Measurements from ENCODE around the gene UXT. TPM values are rescaled to one million over a fixed set of nuclear protein-coding genes. Genes with fewer than 3 reads are reported as not detected.
A peak's percentile ranks its signal among the peaks of the same experiment; 100 is the strongest.

The UXT gene
- polyA plus RNA-seq, 3 donors = 134 to 213 (median 174) TPM

GRCh38 chrX:47638816-47639215, 20.2 kb downstream of the UXT start:
- H3K4me1 Mint-ChIP-seq = peaks cover 26% of the 10 kb centered on the region
- H3K4me2 ChIP-seq (replicated peaks; ENCODE audit: extremely low read depth, low read length, poor library complexity, severe bottlenecking) = no peak overlapping the region
- no peak for DNase-seq
- H3K27ac Mint-ChIP-seq = no peak overlapping the region
- peaks cover 0 to 3% (median 2%) of the 10 kb centered on the region in 3 donors for H3K27me3 Mint-ChIP-seq (ENCODE audit: low read depth in 3 of 3)
- H3K79me2 ChIP-seq (ENCODE audit: insufficient read depth, low read length) = peaks cover 11% of the 10 kb centered on the region
- H3K4me1 ChIP-seq (ENCODE audit: control insufficient read depth in 1 of 2, insufficient read depth in 2 of 2, low read length in 2 of 2) = peaks cover 43 to 46% of the 10 kb centered on the region in 2 donors
- H2AFZ ChIP-seq (ENCODE audit: insufficient read depth, low read depth, low read length, poor library complexity, severe bottlenecking) = no peak overlapping the region
- H3K36me3 Mint-ChIP-seq = peaks cover 37 to 38% of the 10 kb centered on the region in 2 donors
- TF ChIP-seq CTCF (IDR thresholded peaks at IDR 0.05) = no peak
- no peaks in the 10 kb centered on the region for H3K27me3 ChIP-seq (ENCODE audit: control insufficient read depth in 2 of 2, insufficient read depth in 2 of 2, low read length in 2 of 2)
- H3K4me3 Mint-ChIP-seq = no peak overlapping the region
- H3K36me3 ChIP-seq (replicated peaks in 1 of 2; ENCODE audit: control insufficient read depth in 1 of 2, insufficient read depth in 2 of 2, low read length in 2 of 2) = peaks cover 30 to 39% of the 10 kb centered on the region in 2 donors
- no peak overlapping the region for H3K4me3 ChIP-seq (replicated peaks in 1 of 3; ENCODE audit: low read depth in 2 of 3, low read length in 3 of 3)
- WGBS (ENCODE audit: insufficient coverage) = 88% methylated on average over 8 of the region's 14 CpGs
- no peak overlapping the region for H3K9ac ChIP-seq (ENCODE audit: insufficient read depth, low read length, poor library complexity, severe bottlenecking)
- intact Hi-C loops (cut with micrococcal nuclease) = loop anchor here in 1 of 2 donors (5.0 kb wide), 1 partner anchor 77 kb away; the partner anchor contains the start of gene ARAF
- no peak overlapping the region for H3K27ac ChIP-seq (ENCODE audit: low read depth in 1 of 2, low read length in 2 of 2)
- H4K20me1 ChIP-seq (ENCODE audit: insufficient read depth, low read length) = no peaks in the 10 kb centered on the region
- H3K9me3 ChIP-seq (replicated peaks in 1 of 2; ENCODE audit: control insufficient read depth in 1 of 2, insufficient read depth in 1 of 2, low read length in 2 of 2) = no peaks in the 10 kb centered on the region
- peaks cover 6 to 29% (median 11%) of the 10 kb centered on the region in 7 donors for H3K9me3 Mint-ChIP-seq

DNA sequence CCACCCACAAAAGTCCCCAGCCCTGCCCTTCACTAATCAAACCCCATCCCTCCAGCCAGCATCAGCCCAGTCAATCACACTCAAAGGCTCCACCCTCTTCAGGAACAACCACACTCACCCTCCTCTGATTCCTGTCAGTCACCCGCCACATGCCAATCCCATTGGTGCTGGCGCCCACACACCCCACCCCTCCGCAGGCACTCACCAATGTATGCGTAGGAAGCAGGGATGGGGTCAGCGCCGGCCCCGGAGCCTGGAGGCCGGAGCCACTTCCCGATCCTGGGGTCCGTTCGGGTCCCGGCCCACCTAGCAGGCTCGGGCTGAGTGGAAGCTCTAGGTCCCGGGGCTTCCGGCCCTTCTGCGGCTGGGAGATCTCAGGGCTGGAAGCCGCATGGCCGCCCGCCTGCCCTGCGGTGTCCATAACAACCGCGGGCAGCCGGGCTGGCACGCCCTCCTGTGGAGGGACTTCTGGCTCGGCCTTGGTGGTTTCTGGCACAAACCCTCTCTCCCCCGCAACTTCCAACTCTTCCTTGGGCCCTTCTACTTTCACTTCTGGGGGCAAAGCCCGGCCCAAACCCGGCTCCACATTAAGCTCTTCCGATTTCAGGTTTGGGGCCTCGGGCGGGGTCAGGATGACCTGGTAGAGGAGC, 21.3 kb downstream of the UXT start:
- H3K9me3 Mint-ChIP-seq = peaks cover 6 to 29% (median 11%) of the 10 kb centered on the region in 7 donors
- Histone ChIP-seq H3K9me3 (replicated peaks in 1 of 2; ENCODE audit: control insufficient read depth in 1 of 2, insufficient read depth in 1 of 2, low read length in 2 of 2) (no peaks in the 10 kb centered on the region), H3K4me3 (replicated peaks in 1 of 3; ENCODE audit: low read depth in 2 of 3, low read length in 3 of 3) (peak overlapping the region; percentile 18 to 73 (median 61)), H3K4me2 (replicated peaks; ENCODE audit: extremely low read depth, low read length, poor library complexity, severe bottlenecking) (peak overlapping the region; percentile 63), H3K36me3 (replicated peaks in 1 of 2; ENCODE audit: control insufficient read depth in 1 of 2, insufficient read depth in 2 of 2, low read length in 2 of 2) (peaks cover 30 to 39% of the 10 kb centered on the region in 2 donors), H3K27ac (ENCODE audit: low read depth in 1 of 2, low read length in 2 of 2) (peak overlapping the region; percentile 53 to 75), H3K9ac (ENCODE audit: insufficient read depth, low read length, poor library complexity, severe bottlenecking) (peak overlapping the region; percentile 52), H3K4me1 (ENCODE audit: control insufficient read depth in 1 of 2, insufficient read depth in 2 of 2, low read length in 2 of 2) (peaks cover 53 to 54% of the 10 kb centered on the region in 2 donors), H3K79me2 (ENCODE audit: insufficient read depth, low read length) (peaks cover 11% of the 10 kb centered on the region), H4K20me1 (ENCODE audit: insufficient read depth, low read length) (no peaks in the 10 kb centered on the region), H3K27me3 (ENCODE audit: control insufficient read depth in 2 of 2, insufficient read depth in 2 of 2, low read length in 2 of 2) (no peaks in the 10 kb centered on the region), H2AFZ (ENCODE audit: insufficient read depth, low read depth, low read length, poor library complexity, severe bottlenecking) (peak overlapping the region; percentile 52)
- peak overlapping the region; percentile 74 to 83 for H3K4me3 Mint-ChIP-seq
- intact Hi-C loops (cut with micrococcal nuclease) = loop anchor here in 1 of 2 donors (5.0 kb wide), 1 partner anchor 75 kb away; the partner anchor contains the start of gene ARAF
- 13% methylated on average over 13 of the region's 31 CpGs for WGBS (ENCODE audit: insufficient coverage)
- peak; percentile 49 for TF ChIP-seq CTCF (IDR thresholded peaks at IDR 0.05)
- H3K36me3 Mint-ChIP-seq = peaks cover 37 to 38% of the 10 kb centered on the region in 2 donors
- peak; percentile 74 to 80 (median 75) for DNase-seq
- peaks cover 23% of the 10 kb centered on the region for H3K4me1 Mint-ChIP-seq
- peaks cover 0 to 3% (median 2%) of the 10 kb centered on the region in 3 donors for H3K27me3 Mint-ChIP-seq (ENCODE audit: low read depth in 3 of 3)
- peak overlapping the region; percentile 84 to 93 (median 88) for H3K27ac Mint-ChIP-seq

Data from CD14-positive monocyte (primary cell).